ENCODE results near the gene CMTM7.
A peak's percentile ranks its signal among the peaks of the same experiment; 100 is the strongest.
"Not testable (repeated sequence)": the region's sequence is repeated elsewhere in the genome, so short reads cannot be mapped to it uniquely, and the experiment has no call there.

Gene CMTM7

DNA sequence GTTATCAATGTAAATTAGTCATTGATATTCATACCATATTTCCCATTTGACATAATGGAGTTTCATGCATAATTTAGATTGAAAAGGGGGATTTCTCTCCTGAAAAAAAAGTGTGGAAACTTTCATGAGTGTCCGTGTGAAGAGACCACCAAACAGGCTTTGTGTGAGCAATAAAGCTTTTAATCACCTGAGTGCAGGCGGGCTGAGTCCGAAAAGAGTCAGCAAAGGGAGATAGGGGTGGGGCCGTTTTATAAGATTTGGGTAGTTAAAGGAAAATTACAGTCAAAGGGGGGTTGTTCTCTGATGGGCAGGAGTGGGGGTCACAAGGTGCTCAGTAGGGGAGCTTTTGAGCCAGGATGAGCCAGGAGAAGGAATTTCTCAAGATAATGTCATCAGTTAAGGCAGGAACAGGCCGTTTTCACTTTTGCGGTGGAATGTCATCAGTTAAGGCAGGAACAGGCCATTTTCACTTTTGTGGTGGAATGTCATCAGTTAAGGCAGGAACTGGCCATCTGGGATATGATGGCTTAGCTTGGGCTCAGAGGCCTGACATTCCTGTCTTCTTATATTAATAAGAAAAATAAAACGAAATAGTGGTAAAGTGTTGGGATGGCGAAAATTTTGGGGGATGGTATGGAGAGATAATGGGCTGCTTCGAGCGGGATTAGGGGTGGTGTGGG is 69.3 kb downstream of the CMTM7 start:
- not testable (repeated sequence) for DNase-seq

DNA sequence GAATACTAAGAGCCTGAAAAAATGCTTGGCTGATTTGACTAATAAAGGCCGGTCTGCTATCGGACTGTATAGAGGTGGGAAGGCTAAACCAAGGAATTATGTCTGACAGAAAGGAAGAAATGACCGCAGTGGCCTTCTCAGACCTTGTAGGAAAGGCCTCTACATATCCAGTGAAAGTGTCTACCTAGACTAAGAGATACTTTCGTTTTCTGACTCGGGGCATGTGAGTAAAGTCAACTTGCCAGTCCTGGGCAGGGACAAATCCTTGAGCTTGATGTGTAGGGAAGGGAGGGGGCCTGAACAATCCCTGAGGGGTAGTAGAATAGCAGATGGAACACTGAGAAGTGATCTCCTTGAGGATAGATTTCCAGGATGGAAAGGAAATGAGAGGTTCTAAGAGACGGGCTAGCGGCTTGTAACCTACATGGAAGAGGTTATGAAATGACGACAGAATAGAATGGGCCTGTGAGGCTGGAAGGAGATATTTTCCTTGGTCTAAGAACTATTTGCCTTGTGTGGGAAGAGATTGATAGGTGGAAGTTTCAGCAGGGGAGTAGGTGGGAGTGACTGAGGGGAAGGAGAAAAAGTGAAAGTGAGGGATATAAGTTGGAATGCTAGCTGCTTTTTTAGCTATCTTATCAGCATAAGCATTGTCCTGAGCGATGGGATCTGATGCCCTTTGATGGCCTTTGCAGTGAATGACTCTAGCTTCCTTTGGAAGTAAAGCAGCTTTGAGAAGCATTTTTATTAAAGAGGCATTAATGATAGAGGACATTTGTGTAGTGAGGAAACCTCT is 70.7 kb downstream of the CMTM7 start:
- DNase-seq, result not testable (repeated sequence)

DNA sequence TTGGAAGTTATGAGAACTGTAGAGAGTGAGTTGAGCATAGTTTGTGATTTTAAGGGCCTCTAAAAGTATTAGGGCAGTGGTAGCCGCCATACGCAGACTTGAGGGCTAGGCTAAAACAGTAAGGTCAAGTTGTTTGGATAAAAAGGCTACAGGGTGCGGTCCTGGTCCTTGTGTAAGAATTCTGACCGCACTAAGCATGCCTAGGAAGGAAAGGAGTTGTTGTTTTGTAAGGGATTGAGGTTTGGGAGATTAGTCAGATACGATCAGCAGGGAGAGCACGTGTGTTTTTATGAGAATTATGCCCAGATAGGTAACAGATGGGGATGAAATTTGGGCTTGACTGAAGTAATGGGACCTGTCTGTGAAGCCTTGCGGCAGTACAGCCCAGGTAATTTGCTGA is 71.8 kb downstream of the CMTM7 start:
- not testable (repeated sequence) for DNase-seq

- not testable (repeated sequence) for DNase-seq
These were observed 73.1 kb downstream of the CMTM7 start for GRCh38 chr3:32464726-32465125.

DNA sequence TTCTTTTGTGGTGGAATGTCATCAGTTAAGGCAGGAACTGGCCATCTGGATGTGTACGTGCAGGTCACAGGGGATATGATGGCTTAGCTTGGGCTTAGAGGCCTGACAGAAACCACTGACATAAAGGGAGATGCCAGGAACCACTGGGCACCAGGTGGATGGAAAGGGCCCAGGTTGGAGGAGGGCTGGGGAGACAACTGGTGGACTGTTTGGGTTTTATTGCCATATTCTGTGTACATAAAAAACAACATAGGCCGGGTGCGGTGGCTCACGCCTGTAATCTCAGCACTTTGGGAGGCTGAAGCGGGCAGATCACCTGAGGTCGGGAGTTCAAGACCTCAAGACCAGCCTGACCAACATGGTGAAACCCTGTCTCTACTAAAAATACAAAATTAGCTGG is 75.2 kb downstream of the CMTM7 start:
- not testable (repeated sequence) for DNase-seq

GRCh38 chr3:32467333-32468070 is 75.8 kb downstream of the CMTM7 start:
- DNase-seq, result peak; percentile 67

DNA sequence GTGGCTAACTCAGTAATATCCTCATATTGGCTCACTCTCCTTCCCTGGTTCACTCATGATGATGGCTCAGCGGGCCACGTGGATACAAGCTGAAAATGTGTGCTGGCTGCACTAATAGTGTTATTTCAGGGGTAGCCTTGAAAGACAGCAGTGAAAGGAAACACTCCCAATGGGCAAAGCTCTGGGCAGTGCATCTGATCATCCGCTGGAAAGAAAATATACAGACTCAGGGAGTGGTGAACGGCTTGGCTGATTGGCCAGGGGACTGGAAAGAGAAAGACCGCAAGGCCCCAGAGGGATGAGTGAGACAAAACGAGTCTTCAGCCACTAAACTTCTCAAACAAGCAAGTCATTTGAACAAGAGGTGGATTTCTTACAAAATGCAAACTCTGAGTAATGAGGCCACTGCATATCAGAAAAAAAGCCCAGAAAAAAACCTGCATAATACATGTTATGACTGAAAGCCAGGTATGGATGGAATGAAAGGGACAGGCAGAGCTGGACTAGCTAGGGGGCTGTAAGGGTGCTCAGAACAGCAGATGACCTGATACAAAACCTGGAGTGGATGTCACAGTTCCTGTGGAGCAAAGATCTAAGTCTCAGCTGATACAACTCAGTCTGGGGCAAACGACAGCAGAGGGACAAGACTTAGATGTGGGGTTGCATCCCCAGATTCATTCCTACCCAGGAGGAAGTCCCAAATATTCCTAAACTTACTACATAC is 77.7 kb downstream of the CMTM7 start:
- no peak for DNase-seq

DNA sequence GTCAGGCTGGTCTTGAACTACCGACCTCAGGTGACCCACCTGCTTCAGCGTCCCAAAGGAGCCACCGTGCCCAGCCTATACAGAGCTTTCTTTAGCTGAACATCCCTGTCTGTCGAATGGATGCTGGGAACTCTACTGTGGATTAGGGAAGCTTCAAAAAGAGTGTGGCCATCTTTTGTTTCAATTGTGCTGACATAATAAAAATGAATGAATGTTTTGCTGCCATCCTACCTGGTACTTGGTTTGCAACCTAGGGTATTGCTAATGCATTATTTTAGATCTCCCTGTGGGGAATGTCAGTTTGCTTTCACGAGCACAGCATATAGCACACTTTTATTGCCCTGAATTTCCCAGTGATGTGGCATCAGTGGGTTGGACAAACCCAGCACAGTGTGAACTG is 78.7 kb downstream of the CMTM7 start:
- DNase-seq, result no peak

DNA sequence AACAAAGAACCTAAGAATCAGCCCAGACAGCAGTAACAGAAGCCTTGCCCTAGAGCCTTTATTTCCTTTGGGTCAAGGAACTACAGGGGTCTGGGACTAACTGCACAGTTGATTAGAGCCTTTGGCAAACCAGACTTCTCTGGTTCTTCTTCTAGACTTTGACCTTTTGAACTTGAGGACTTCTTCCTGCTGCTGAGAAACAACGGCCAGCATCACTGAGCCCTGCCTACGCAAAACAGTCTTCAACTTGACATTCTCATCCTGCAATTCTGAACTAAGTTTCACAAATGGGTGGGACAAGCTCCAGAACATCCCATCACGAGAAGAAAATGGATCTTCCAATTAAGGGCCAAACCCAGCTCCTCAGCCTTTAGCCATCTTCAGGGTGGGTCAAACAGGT is 79.6 kb downstream of the CMTM7 start:
- no peak for DNase-seq

DNA sequence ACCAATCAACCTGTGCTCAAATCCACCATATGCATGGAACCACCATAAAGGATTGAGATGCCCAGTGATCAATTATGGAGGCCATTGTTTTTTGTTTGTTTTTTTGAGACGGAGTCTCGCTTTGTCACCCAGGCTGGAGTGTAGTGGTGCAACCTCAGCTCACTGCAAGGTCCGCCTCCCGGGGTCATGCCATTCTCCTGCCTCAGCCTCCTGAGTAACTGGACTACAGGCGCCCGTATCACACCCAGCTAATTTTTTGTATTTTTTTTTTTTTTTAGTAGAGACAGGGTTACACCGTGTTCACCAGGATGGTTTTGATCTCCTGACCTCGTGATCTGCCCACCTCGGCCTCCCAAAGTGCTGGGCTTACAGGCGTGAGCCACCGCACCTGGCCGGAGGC is 80.5 kb downstream of the CMTM7 start:
- DNase-seq, result not testable (repeated sequence)

DNA sequence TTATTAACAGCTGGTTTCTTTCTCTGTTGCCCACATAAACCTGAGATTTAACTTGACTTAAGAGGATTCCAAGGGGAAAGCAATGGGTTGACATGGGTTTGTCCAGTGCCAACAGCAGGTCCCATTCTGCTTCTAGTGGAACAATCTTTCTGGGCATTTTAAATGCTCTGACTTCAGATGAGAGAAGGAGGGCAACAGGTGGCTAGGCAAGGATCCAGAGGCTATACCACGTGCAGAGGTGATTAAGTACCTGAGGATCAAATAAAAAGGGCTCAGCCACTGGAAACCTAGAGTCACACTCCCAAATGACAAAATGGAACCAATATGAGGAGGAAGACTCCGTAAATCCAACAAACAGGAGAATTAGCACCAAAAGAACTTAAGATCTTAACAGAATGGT is 82.5 kb downstream of the CMTM7 start:
- DNase-seq, result no peak

- DNase-seq, result no peak
These were observed 89.0 kb downstream of the CMTM7 start for GRCh38 chr3:32480604-32481003.

GRCh38 chr3:32481791-32482631 is 90.4 kb downstream of the CMTM7 start:
- DNase-seq, result no peak

DNA sequence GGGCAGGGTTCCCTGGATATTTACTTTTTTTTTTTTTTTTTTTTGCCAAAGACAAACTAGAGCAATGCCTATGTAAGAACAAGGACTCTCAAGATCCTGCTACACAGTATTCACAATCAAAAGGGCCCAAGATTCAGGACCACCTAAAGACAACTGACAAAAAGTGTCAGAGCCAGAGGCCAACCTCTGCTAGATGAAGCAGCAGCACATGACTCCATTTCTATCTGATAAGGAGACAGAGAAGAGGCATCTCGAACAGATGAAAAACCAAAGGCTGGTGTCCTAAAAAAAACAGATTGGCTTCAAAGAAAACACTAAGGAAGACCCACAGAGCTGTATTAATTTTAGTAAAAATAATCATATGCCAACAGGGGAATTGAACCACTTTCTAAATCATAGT is 91.0 kb downstream of the CMTM7 start:
- no peak for DNase-seq

GRCh38 chr3:32483772-32484171 is 92.1 kb downstream of the CMTM7 start:
- no peak for DNase-seq

- DNase-seq, result no peak
These were observed 92.8 kb downstream of the CMTM7 start for GRCh38 chr3:32484436-32484835.

DNA sequence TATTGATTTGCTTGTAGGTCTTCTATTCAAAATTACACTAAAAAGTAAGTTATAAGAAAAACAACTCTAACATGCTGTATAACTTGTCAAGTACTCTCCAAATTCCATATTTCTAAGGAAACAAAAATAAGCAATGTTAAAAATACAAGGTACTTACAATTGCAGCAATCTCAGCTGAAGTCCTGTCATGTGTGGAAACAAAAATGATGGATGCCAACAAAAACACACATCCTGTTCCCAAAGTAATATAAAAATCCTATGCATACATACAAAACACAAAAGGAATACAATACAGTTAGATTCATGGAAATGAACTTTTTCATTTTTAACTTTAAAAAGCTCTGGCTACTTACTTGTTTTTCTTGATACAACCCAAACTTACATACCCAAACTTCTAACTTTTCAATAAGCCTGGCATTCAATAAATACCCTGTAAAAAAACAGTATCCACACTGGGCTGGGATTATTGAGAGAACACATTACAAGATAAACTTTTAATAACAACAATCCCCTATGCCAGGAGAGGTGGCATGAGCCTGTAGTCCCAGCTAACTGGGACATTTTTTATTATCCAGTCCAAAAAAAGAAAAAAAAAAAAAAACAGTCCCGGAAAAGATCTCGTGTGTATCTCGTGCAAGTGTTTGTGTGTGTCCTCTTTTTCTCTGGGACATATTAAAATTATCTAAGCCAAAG is 96.3 kb downstream of the CMTM7 start:
- DNase-seq, result no peak

- no peak for DNase-seq
These were observed 96.9 kb downstream of the CMTM7 start for GRCh38 chr3:32488474-32489008.

GRCh38 chr3:32492684-32493436 is 101.2 kb downstream of the CMTM7 start:
- no peak for DNase-seq
